GM12878 (cell line): ENCODE measurements around the gene PTPN5. TPM values are rescaled to one million over a fixed set of nuclear protein-coding genes. Genes with fewer than 3 reads are reported as not detected.

Experiments
- ATAC-seq: fragments of 200-7000 bp; cut with Tn5 transposase; 3 replicates; pipeline ENCODE4 v1.9.1; 2020; ENCODE audit warnings: mild to moderate bottlenecking, moderate library complexity
- BruUV-seq: library from RNA; stranded (reverse); fragments of 400-500 nt; replicated peaks from 2 replicates; lab custom pipeline; 2021; lab: Mats Ljungman, UMichigan
- CTCF ChIA-PET: fragments of 300-600 bp; sonication (Branson Sonifier 250); formaldehyde crosslinking; extraction: SDS; loops from one replicate; lab custom pipeline; 2021; ENCODE audit warnings: inconsistent platforms; lab: Yijun Ruan, JAX
- POLR2A ChIA-PET: fragments of 350-600 bp; formaldehyde crosslinking; extraction: SDS; loops from one replicate; lab custom pipeline; 2021; ENCODE audit warnings: inconsistent platforms; lab: Charles Lee
- RAD21 ChIA-PET: fragments of 300-600 bp; sonication (Branson Sonifier 250); formaldehyde crosslinking; loops from one replicate; lab custom pipeline; 2023; ENCODE audit warnings: antibody characterized with exemption; ENCODE audit not compliant: unreplicated experiment; lab: Charles Lee
- SMC1A ChIA-PET: fragments of 300-600 bp; sonication (Branson Sonifier 250); formaldehyde crosslinking; loops from one replicate; lab custom pipeline; 2023; ENCODE audit not compliant: unreplicated experiment, uncharacterized antibody; lab: Charles Lee
- DNase-seq: peaks from one replicate; pipeline ENCODE4 v3.0.0-alpha.2; 2011; ENCODE audit warnings: low read depth, low spot score
- FAIRE-seq: peaks from 3 replicates; lab custom pipeline; 2011; peaks lifted over from hg19 to GRCh38; lab: Jason Lieb, UNC
- H2AFZ ChIP-seq: 2 replicates; pipeline ENCODE4 v1.6.0; 2011; ENCODE audit warnings: low read depth, low read length, control low read depth; ENCODE audit not compliant: control insufficient read depth
- H3K27ac ChIP-seq: 2 replicates; pipeline ENCODE4 v1.5.1; 2011; ENCODE audit warnings: control low read depth; ENCODE audit not compliant: control insufficient read depth, insufficient read depth
- H3K27me3 ChIP-seq, 2 experiments: replicated peaks in 1 of 2; 2 replicates each; pipeline versions ENCODE4 v1.6.0 to v1.6.1; 2011; ENCODE audit warnings: low read length in 1 of 2; ENCODE audit not compliant: control insufficient read depth in 2 of 2, insufficient read depth in 2 of 2
- H3K36me3 ChIP-seq, 2 experiments: 2 replicates each; pipeline ENCODE4 v1.5.1; 2011; ENCODE audit warnings: low read length in 1 of 2; ENCODE audit not compliant: control insufficient read depth in 2 of 2, insufficient read depth in 2 of 2
- H3K4me1 ChIP-seq: 2 replicates; pipeline ENCODE4 v1.6.1; 2011; ENCODE audit warnings: mild to moderate bottlenecking, low read length, moderate library complexity, mixed read lengths; ENCODE audit not compliant: control insufficient read depth, insufficient read depth
- H3K4me2 ChIP-seq: 2 replicates; pipeline ENCODE4 v1.6.0; 2011; ENCODE audit warnings: control low read depth; ENCODE audit not compliant: control insufficient read depth, insufficient read depth
- H3K4me3 ChIP-seq: fragments of 200-600 bp; sonication (generic); 2 replicates; pipeline ENCODE4 v1.5.1; 2016
- H3K79me2 ChIP-seq: 2 replicates; pipeline ENCODE4 v1.6.0; 2011; ENCODE audit warnings: low read length; ENCODE audit not compliant: control insufficient read depth, insufficient read depth
- H3K9ac ChIP-seq: 2 replicates; pipeline ENCODE4 v1.8.0; 2011; ENCODE audit warnings: low read length, control low read depth, mixed read lengths; ENCODE audit not compliant: control insufficient read depth, insufficient read depth
- H3K9me3 ChIP-seq: replicated peaks from 3 replicates; pipeline ENCODE4 v1.5.1; 2011; ENCODE audit warnings: mild to moderate bottlenecking, low read length; ENCODE audit not compliant: control insufficient read depth, insufficient read depth
- H4K20me1 ChIP-seq: 2 replicates; pipeline ENCODE4 v1.6.0; 2011; ENCODE audit not compliant: control insufficient read depth, insufficient read depth
- BCL11A ChIP-seq: IDR thresholded peaks from 2 replicates; pipeline ENCODE4 v1.6.1; 2011; ENCODE audit warnings: low read depth, low read length
- CBX3 ChIP-seq: fragments of 200-600 bp; sonication (generic); IDR thresholded peaks from 2 replicates; pipeline ENCODE4 v1.6.1; 2016; ENCODE audit warnings: low read depth, borderline replicate concordance
- CHD4 ChIP-seq: fragments of 200-600 bp; sonication (generic); IDR thresholded peaks from 2 replicates; pipeline ENCODE4 v1.6.1; 2016; ENCODE audit warnings: mild to moderate bottlenecking
- FOXM1 ChIP-seq: IDR thresholded peaks from 2 replicates; pipeline ENCODE4 v1.6.1; 2012; ENCODE audit warnings: low read depth, mild to moderate bottlenecking, inconsistent platforms, low read length, moderate library complexity
- IRF4 ChIP-seq: IDR thresholded peaks from 2 replicates; pipeline ENCODE4 v1.6.1; 2011; ENCODE audit warnings: low read depth, low read length
- KAT2A ChIP-seq: conservative IDR thresholded peaks from 2 replicates; pipeline ENCODE4 v1.6.1; 2011; ENCODE audit warnings: low read depth, low read length; ENCODE audit not compliant: control insufficient read depth
- MEF2A ChIP-seq: IDR thresholded peaks from 2 replicates; pipeline ENCODE4 v1.6.1; 2011; ENCODE audit warnings: low read depth, mild to moderate bottlenecking, low read length, moderate library complexity; ENCODE audit not compliant: insufficient read depth
- PAX8 ChIP-seq: fragments of 450-650 bp; IDR thresholded peaks from 2 replicates; pipeline ENCODE4 v1.6.1; 2017; ENCODE audit warnings: mild to moderate bottlenecking, moderate library complexity
- PML ChIP-seq: IDR thresholded peaks from 2 replicates; pipeline ENCODE4 v1.6.1; 2012; ENCODE audit warnings: low read length, inconsistent platforms
- SIX5 ChIP-seq: IDR thresholded peaks from 2 replicates; pipeline ENCODE4 v1.6.1; 2011; ENCODE audit warnings: mild to moderate bottlenecking, low read depth, low read length, moderate library complexity; ENCODE audit not compliant: severe bottlenecking
- SUZ12 ChIP-seq: fragments of 200-600 bp; sonication (generic); IDR thresholded peaks from one replicate; pipeline ENCODE4 v1.6.1; 2018; ENCODE audit warnings: antibody characterized with exemption, mild to moderate bottlenecking; ENCODE audit not compliant: unreplicated experiment
- TARDBP ChIP-seq: IDR thresholded peaks from 2 replicates; pipeline ENCODE4 v1.6.1; 2016; ENCODE audit warnings: borderline replicate concordance
- TCF3 ChIP-seq: IDR thresholded peaks from 2 replicates; pipeline ENCODE4 v1.6.1; 2012; ENCODE audit warnings: low read depth, mild to moderate bottlenecking, low read length, borderline replicate concordance; ENCODE audit not compliant: insufficient read depth
- ZNF207 ChIP-seq: fragments of 450-650 bp; IDR thresholded peaks from 2 replicates; pipeline ENCODE4 v1.6.1; 2014; ENCODE audit warnings: antibody characterized with exemption, mild to moderate bottlenecking, borderline replicate concordance
- ZNF217 ChIP-seq: fragments of 450-650 bp; IDR thresholded peaks from 2 replicates; pipeline ENCODE4 v1.6.1; 2017; ENCODE audit warnings: antibody characterized with exemption, mild to moderate bottlenecking
- ZNF384 ChIP-seq: IDR thresholded peaks from 2 replicates; pipeline ENCODE4 v1.6.1; 2012; ENCODE audit warnings: low read depth, mild to moderate bottlenecking, low read length, improper control_type of control experiment, borderline replicate concordance
- ZZZ3 ChIP-seq: IDR thresholded peaks from 2 replicates; pipeline ENCODE4 v1.6.1; 2011; ENCODE audit warnings: low read depth; ENCODE audit not compliant: control insufficient read depth, insufficient read length
- WGBS: methylation state at CpG from one replicate; pipeline ENCODE4 v1.1.6; 2016; ENCODE audit warnings: low lambda C conversion rate; ENCODE audit not compliant: insufficient replicate concordance, insufficient coverage; ENCODE audit errors: missing lambda C conversion rate; 5-methylcytosine and 5-hydroxymethylcytosine counted together
- in situ Hi-C: fragments of 300-500 bp; cut with MboI; formaldehyde crosslinking; loops from 9 replicates; pipeline ENCODE4 v1.14.3; 2018; ENCODE audit warnings: mixed read lengths
- intact Hi-C: fragments of 100-400 bp; cut with micrococcal nuclease; formaldehyde crosslinking; loops from one replicate; pipeline ENCODE4 v1.14.2; 2022; ENCODE audit not compliant: unreplicated experiment
- polyA plus RNA-seq, 11 experiments: library from polyadenylated mRNA; depleted of rRNA in 4 of 11; unstranded in 6 of 11; stranded (reverse) in 5 of 11; fragments of >200 nt; fragmentation: Nextera tagmentation in 4 of 11; fragmentation: Illumina TruSeq in 1 of 11; extraction: Ambion mirVana in 4 of 11; extraction: Trizol in 1 of 11; gene quantifications; 1 replicate in 1 of 11; 2 replicates in 10 of 11; pipeline versions ENCODE4 v1.2.1 to v1.2.3, GENCODE V29; 2011 to 2016; ENCODE audit warnings: inconsistent platforms in 2 of 11, missing spikeins in 2 of 11, low read depth in 1 of 11
- total RNA-seq, 4 experiments: library from RNA; depleted of rRNA in 3 of 4; stranded (reverse); fragments of >200 nt in 3 of 4; fragmentation: Illumina TruSeq in 1 of 4; extraction: Trizol in 1 of 4; gene quantifications; 2 replicates each; pipeline versions ENCODE4 v1.2.1 to v1.2.3, GENCODE V29; 2013 to 2021
- TF ChIP-seq, protein P1 (sequence below): fragments of 450-650 bp; formaldehyde crosslinking; IDR thresholded peaks from 2 replicates; pipeline ENCODE4 v1.4.0; 2022; ENCODE audit warnings: mild to moderate bottlenecking, moderate library complexity
- TF ChIP-seq, protein P2 (sequence below), 3 experiments: IDR thresholded peaks in 2 of 3; conservative IDR thresholded peaks in 1 of 3; 2 replicates each; pipeline ENCODE4 v1.5.1; 2011; ENCODE audit warnings: low read depth in 3 of 3, low read length in 3 of 3, mild to moderate bottlenecking in 3 of 3, control low read depth in 2 of 3, moderate library complexity in 2 of 3, inconsistent platforms in 1 of 3, mixed read lengths in 1 of 3; ENCODE audit not compliant: control insufficient read depth in 2 of 3, insufficient read depth in 1 of 3; ENCODE audit errors: extremely low read depth in 1 of 3

Gene PTPN5
- total and polyA plus RNA-seq, 10 of the 15 experiments (the other 5 are each of a cell fraction or from before 2014, with no cell fraction given) = 0.04 to 0.06 (median 0.05) TPM; not detected in 7

DNA sequence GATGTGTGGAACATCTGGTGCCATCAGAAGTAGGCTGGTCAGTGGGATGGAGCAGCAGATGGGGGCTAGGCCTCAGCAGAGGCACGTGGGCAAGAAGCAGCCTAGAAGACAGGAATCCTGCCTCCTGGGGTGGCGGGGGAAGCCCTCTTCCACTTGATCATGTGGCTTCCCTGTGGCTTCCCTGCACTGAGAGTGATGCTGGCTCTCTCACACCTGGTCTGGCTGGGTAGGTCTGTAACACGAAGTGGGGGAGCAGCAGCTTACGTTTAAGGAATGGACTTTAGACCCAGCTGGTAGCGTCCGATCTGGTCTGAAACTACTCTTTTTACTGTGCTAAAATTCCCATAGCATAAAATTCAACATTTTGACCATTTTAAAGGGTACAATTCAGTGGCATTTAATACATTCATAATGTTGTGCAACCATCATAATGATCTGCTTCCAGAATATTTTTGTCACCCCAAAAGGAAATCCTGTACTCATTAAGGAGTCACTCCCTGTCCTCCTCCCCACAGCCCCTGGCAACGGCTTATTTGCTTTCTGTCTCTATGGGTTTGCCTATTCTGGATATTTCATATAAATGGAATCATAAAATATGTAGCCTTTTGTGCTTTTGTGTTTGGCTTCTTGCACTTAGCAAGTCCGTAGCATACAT is 21.7 kb downstream of the PTPN5 start:
- ChIA-PET RAD21 (interaction anchor here (0.6 to 3.0 kb wide), 6 partner anchors 36 to 526 kb away, joined by 3 to 17 read pairs (median 7); partner anchors contain the start of genes LDHA and SPTY2D1), SMC1A (interaction anchor here (0.8 to 4.8 kb wide), 7 partner anchors 25 to 48 kb away, joined by 3 to 44 read pairs (median 4); no protein-coding TSS in a partner anchor), CTCF (interaction anchor here (0.6 to 24.2 kb wide), 9 partner anchors 8 to 526 kb away, joined by 3 to 494 read pairs (median 6); partner anchors contain the start of gene IGSF22), POLR2A (interaction anchor here (0.8 to 1.4 kb wide), 3 partner anchors 9 to 180 kb away, joined by 3 to 4 read pairs (median 4); no protein-coding TSS in a partner anchor)
- DNase-seq = peak; percentile 66
- H3K9ac ChIP-seq = no peak overlapping the region
- no peaks in the 10 kb centered on the region for H3K27me3 ChIP-seq
- 24% methylated on average over 8 of the region's 8 CpGs for WGBS
- no peak overlapping the region; the same call in 1 of the 2 replicates for H3K27ac ChIP-seq
- H2AFZ ChIP-seq = no peak overlapping the region
- intact Hi-C loops = loop anchor here (5.0 kb wide), 1 partner anchor 243 kb away; the partner anchor contains the start of gene TSG101
- in situ Hi-C loops = no loop called here
- H4K20me1 ChIP-seq = no peaks in the 10 kb centered on the region
- H3K4me3 ChIP-seq = no peak overlapping the region
- ATAC-seq = peak; percentile 78
- BruUV-seq = no TSS peak
- H3K9me3 ChIP-seq = no peaks in the 10 kb centered on the region; the same call in 2 of the 3 replicates
- H3K79me2 ChIP-seq = no peaks in the 10 kb centered on the region
- peak; percentile 57 for FAIRE-seq
- H3K4me1 ChIP-seq = peaks cover 38% of the 10 kb centered on the region
- peak overlapping the region; percentile 40 for H3K4me2 ChIP-seq
- no peaks in the 10 kb centered on the region for H3K36me3 ChIP-seq
- TF ChIP-seq PML (no peak), ZNF217 (no peak), ZNF384 (no peak), ZZZ3 (no peak), TCF3 (peak; percentile 96), CHD4 (no peak), SUZ12 (no peak), IRF4 (peak; percentile 71), TARDBP (no peak), ZNF207 (no peak), SIX5 (no peak), MEF2A (peak; percentile 36; the same call in 1 of the 2 replicates), FOXM1 (0 out of 2 replicates have a peak, but pooled peaks have one; percentile 55), PAX8 (no peak), CBX3 (no peak), BCL11A (peak; percentile 84), KAT2A (no peak)
- TF ChIP-seq, protein P1, sequence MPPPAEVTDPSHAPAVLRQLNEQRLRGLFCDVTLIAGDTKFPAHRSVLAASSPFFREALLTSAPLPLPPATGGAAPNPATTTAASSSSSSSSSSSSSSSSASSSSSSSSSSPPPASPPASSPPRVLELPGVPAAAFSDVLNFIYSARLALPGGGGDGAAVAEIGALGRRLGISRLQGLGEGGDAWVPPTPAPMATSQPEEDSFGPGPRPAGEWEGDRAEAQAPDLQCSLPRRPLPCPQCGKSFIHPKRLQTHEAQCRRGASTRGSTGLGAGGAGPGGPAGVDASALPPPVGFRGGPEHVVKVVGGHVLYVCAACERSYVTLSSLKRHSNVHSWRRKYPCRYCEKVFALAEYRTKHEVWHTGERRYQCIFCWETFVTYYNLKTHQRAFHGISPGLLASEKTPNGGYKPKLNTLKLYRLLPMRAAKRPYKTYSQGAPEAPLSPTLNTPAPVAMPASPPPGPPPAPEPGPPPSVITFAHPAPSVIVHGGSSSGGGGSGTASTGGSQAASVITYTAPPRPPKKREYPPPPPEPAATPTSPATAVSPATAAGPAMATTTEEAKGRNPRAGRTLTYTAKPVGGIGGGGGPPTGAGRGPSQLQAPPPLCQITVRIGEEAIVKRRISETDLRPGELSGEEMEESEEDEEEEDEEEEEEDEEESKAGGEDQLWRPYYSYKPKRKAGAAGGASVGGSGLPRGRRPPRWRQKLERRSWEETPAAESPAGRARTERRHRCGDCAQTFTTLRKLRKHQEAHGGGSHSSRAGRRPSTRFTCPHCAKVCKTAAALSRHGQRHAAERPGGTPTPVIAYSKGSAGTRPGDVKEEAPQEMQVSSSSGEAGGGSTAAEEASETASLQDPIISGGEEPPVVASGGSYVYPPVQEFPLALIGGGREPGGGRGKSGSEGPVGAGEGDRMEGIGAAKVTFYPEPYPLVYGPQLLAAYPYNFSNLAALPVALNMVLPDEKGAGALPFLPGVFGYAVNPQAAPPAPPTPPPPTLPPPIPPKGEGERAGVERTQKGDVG = no peak
- TF ChIP-seq, protein P2, sequence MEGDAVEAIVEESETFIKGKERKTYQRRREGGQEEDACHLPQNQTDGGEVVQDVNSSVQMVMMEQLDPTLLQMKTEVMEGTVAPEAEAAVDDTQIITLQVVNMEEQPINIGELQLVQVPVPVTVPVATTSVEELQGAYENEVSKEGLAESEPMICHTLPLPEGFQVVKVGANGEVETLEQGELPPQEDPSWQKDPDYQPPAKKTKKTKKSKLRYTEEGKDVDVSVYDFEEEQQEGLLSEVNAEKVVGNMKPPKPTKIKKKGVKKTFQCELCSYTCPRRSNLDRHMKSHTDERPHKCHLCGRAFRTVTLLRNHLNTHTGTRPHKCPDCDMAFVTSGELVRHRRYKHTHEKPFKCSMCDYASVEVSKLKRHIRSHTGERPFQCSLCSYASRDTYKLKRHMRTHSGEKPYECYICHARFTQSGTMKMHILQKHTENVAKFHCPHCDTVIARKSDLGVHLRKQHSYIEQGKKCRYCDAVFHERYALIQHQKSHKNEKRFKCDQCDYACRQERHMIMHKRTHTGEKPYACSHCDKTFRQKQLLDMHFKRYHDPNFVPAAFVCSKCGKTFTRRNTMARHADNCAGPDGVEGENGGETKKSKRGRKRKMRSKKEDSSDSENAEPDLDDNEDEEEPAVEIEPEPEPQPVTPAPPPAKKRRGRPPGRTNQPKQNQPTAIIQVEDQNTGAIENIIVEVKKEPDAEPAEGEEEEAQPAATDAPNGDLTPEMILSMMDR (IDR thresholded peaks at IDR 0.05 in 2 of 3, conservative IDR thresholded peaks at IDR 0.05 in 1 of 3; ENCODE audit: control insufficient read depth in 2 of 3, extremely low read depth in 1 of 3, insufficient read depth in 1 of 3, low read depth in 3 of 3, low read length in 3 of 3) = no peak
